ENCODE results near the gene GPC3. TPM values are rescaled to one million over a fixed set of nuclear protein-coding genes. Genes with fewer than 3 reads are reported as not detected.
"Not testable (repeated sequence)": the region's sequence is repeated elsewhere in the genome, so short reads cannot be mapped to it uniquely, and the experiment has no call there.

GPC3 gene
- total RNA-seq, 1 experiment from 2014 or later = 32.4 TPM

DNA sequence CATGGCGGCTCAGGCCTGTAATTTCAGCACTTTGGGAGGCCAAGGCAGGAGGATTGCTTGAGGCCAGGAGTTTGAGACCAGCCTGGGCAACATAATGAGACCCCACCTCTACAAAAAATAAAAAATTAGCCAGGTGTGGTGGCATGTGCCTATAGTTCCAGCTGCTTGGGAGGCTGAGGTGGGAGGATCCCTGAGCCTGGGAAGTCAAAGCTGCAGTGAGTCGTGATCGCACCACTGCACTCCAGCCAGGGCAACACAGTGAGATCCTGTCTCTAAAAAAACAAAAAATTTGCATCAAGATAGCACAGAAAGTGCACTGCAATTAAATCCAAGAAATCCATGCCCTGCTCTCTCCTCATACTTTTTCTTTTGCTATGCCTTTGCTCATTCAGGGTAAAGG, 458.6 kb downstream of the GPC3 start:
- DNase-seq (ENCODE audit: low spot score); H3K27me3 Mint-ChIP-seq (ENCODE audit: low read depth); H3K36me3 Mint-ChIP-seq; CTCF ChIA-PET; H3K4me3 Mint-ChIP-seq; POLR2A ChIA-PET; H3K9me3 Mint-ChIP-seq; ATAC-seq: not testable (repeated sequence)
- TF ChIP-seq ZNF121 (CRISPR knock-in tag; IDR thresholded peaks at IDR 0.05) = peak; percentile 88; the same call in 1 of the 2 replicates
- Mint-ChIP-seq H3K27ac (peak overlapping the region; percentile 89; the same call in 1 of the 2 replicates), H3K4me1 (peaks cover 21% of the 10 kb centered on the region)

GRCh38 chrX:133523526-133523925, 461.9 kb downstream of the GPC3 start:
- Mint-ChIP-seq H3K4me3 (no peak overlapping the region), H3K9me3 (no peaks in the 10 kb centered on the region), H3K4me1 (peaks cover 21% of the 10 kb centered on the region), H3K36me3 (no peaks in the 10 kb centered on the region), H3K27ac (no peak overlapping the region; the same call in 1 of the 2 replicates), H3K27me3 (ENCODE audit: low read depth) (no peaks in the 10 kb centered on the region; the same call in 1 of the 2 replicates)
- ChIA-PET CTCF (interaction anchor here (0.7 kb wide), 1 partner anchor 86 kb away, joined by 3 read pairs; no protein-coding TSS in a partner anchor), POLR2A (no interaction called here)
- ATAC-seq (no peak), DNase-seq (ENCODE audit: low spot score) (no peak)
- TF ChIP-seq, protein P1, sequence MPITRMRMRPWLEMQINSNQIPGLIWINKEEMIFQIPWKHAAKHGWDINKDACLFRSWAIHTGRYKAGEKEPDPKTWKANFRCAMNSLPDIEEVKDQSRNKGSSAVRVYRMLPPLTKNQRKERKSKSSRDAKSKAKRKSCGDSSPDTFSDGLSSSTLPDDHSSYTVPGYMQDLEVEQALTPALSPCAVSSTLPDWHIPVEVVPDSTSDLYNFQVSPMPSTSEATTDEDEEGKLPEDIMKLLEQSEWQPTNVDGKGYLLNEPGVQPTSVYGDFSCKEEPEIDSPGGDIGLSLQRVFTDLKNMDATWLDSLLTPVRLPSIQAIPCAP (CRISPR knock-in tag; IDR thresholded peaks at IDR 0.05) = no peak

DNA sequence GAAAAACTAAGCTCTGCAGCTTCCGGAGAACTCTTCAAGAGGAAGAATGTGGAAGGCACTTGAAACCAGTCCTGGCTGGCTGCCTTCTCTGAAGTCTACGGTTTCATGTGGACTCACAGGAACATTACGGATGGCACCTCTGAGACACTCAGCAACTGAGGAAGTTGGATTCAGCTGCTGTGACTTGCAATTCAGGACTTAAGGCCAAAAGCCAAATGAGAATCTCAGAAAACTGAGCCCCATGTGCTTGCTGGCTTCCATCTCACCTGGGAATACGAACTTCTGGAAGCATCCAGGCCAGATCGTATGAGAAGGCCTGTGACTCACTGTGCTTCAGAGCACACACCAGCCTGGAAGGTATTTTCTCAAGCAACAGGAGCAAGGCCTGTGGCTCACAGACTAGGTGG, 462.3 kb downstream of the GPC3 start:
- CTCF ChIA-PET = no interaction called here
- TF ChIP-seq ZNF263 (CRISPR knock-in tag; IDR thresholded peaks at IDR 0.05; ENCODE audit: low read depth) = no peak
- TF ChIP-seq E2F4 (CRISPR knock-in tag; IDR thresholded peaks at IDR 0.05; ENCODE audit: borderline replicate concordance, low read depth) = no peak
- TF ChIP-seq OVOL2 (CRISPR knock-in tag; IDR thresholded peaks at IDR 0.05; ENCODE audit: borderline replicate concordance) = no peak
- TF ChIP-seq ETV6 (CRISPR knock-in tag; IDR thresholded peaks at IDR 0.05) = no peak
- no peak for ATAC-seq
- H3K27me3 Mint-ChIP-seq (ENCODE audit: low read depth) = no peaks in the 10 kb centered on the region; the same call in 1 of the 2 replicates
- no peak overlapping the region for H3K27ac Mint-ChIP-seq
- H3K4me1 Mint-ChIP-seq = peaks cover 20% of the 10 kb centered on the region
- H3K36me3 Mint-ChIP-seq = peaks cover 3% of the 10 kb centered on the region
- H3K4me3 Mint-ChIP-seq = no peak overlapping the region
- POLR2A ChIA-PET = no interaction called here
- peaks cover 3% of the 10 kb centered on the region for H3K9me3 Mint-ChIP-seq
- DNase-seq (ENCODE audit: low spot score) = no peak

GRCh38 chrX:133516686-133517085, 468.7 kb downstream of the GPC3 start:
- DNase-seq (ENCODE audit: low spot score) (no peak), ATAC-seq (no peak)
- peaks cover 10% of the 10 kb centered on the region for H3K9me3 Mint-ChIP-seq
- no peak overlapping the region for H3K27ac Mint-ChIP-seq
- ChIA-PET POLR2A (no interaction called here), CTCF (no interaction called here)
- no peaks in the 10 kb centered on the region for H3K27me3 Mint-ChIP-seq (ENCODE audit: low read depth)
- TF ChIP-seq PRRX2 (CRISPR knock-in tag; IDR thresholded peaks at IDR 0.05) = no peak
- TF ChIP-seq RELA (CRISPR knock-in tag; IDR thresholded peaks at IDR 0.05; ENCODE audit: borderline replicate concordance) = no peak
- no peak for TF ChIP-seq FOXK1 (CRISPR knock-in tag; IDR thresholded peaks at IDR 0.05)
- no peak for TF ChIP-seq FOXP4 (CRISPR knock-in tag; IDR thresholded peaks at IDR 0.05)
- TF ChIP-seq NR2C2 (CRISPR knock-in tag; IDR thresholded peaks at IDR 0.05) = no peak
- TF ChIP-seq E2F1 (CRISPR knock-in tag; IDR thresholded peaks at IDR 0.05) = no peak
- TF ChIP-seq, protein P2, sequence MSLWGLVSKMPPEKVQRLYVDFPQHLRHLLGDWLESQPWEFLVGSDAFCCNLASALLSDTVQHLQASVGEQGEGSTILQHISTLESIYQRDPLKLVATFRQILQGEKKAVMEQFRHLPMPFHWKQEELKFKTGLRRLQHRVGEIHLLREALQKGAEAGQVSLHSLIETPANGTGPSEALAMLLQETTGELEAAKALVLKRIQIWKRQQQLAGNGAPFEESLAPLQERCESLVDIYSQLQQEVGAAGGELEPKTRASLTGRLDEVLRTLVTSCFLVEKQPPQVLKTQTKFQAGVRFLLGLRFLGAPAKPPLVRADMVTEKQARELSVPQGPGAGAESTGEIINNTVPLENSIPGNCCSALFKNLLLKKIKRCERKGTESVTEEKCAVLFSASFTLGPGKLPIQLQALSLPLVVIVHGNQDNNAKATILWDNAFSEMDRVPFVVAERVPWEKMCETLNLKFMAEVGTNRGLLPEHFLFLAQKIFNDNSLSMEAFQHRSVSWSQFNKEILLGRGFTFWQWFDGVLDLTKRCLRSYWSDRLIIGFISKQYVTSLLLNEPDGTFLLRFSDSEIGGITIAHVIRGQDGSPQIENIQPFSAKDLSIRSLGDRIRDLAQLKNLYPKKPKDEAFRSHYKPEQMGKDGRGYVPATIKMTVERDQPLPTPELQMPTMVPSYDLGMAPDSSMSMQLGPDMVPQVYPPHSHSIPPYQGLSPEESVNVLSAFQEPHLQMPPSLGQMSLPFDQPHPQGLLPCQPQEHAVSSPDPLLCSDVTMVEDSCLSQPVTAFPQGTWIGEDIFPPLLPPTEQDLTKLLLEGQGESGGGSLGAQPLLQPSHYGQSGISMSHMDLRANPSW (CRISPR knock-in tag; conservative IDR thresholded peaks at IDR 0.05; ENCODE audit: low read depth) = no peak
- H3K4me1 Mint-ChIP-seq = peaks cover 7% of the 10 kb centered on the region
- no peak overlapping the region for H3K4me3 Mint-ChIP-seq
- peaks cover 8% of the 10 kb centered on the region for H3K36me3 Mint-ChIP-seq
